Measurements from ENCODE around the gene APBA2. TPM values are rescaled to one million over a fixed set of nuclear protein-coding genes. Genes with fewer than 3 reads are reported as not detected.
A peak's percentile ranks its signal among the peaks of the same experiment; 100 is the strongest.

The APBA2 gene
- total RNA-seq, 1 donor from 2014 or later = 3.8 TPM

DNA sequence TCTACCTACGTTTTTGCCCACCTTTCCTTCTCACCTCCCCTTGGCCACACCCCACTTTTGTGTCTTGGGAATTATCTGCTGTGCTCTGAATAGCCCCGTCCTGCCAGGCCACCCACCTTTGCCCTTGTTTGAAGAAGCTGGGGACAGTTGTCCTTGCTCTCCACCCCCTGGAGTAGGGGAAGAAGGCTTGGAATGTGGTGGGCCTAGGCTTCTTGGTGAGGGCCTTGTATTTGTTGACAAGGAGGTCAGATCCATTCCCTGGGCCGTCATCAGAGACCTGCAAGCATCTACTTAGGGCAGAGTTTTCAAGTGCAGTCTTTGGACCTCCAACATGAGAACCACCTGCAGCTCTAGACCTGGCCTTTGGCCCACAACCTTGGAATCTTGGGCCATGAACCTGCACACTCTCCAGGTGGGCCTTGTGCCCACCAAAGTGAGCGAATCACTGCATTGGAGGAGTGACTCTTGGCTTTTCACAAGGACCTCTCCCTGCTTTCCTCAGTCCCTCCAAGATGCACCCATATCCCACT, 160.6 kb downstream of the APBA2 start:
- intact Hi-C loops (cut with DNase I) = no loop called here
- DNase-seq = no peak
- no peaks in the 10 kb centered on the region for H3K27me3 ChIP-seq (ENCODE audit: low read depth)

DNA sequence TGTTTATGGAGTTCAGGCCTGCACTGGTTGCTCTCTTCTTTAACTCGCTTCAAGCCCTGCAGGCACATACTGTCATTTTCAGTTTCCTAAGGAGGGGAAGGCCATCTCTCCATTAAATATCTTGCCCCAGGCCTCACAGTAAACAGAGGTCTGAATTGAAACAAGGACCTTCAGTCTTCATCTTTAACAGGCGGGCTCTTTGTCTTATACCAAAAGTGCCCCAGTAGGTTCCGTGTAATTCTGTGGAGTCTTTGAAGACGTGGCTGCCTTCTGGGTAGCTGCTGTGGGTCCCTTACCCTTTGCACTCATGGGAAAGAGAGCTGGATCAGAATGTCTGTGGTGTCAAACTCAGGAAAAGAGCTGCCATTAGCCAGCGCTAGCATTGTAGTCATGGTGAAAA, 161.2 kb downstream of the APBA2 start:
- H3K27ac ChIP-seq = no peak overlapping the region
- no peaks in the 10 kb centered on the region for H3K4me1 ChIP-seq
- no peaks in the 10 kb centered on the region for H3K27me3 ChIP-seq (ENCODE audit: low read depth)
- intact Hi-C loops (cut with DNase I) = no loop called here
- TF ChIP-seq, protein P1, sequence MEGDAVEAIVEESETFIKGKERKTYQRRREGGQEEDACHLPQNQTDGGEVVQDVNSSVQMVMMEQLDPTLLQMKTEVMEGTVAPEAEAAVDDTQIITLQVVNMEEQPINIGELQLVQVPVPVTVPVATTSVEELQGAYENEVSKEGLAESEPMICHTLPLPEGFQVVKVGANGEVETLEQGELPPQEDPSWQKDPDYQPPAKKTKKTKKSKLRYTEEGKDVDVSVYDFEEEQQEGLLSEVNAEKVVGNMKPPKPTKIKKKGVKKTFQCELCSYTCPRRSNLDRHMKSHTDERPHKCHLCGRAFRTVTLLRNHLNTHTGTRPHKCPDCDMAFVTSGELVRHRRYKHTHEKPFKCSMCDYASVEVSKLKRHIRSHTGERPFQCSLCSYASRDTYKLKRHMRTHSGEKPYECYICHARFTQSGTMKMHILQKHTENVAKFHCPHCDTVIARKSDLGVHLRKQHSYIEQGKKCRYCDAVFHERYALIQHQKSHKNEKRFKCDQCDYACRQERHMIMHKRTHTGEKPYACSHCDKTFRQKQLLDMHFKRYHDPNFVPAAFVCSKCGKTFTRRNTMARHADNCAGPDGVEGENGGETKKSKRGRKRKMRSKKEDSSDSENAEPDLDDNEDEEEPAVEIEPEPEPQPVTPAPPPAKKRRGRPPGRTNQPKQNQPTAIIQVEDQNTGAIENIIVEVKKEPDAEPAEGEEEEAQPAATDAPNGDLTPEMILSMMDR (IDR thresholded peaks at IDR 0.05) = no peak
- H3K36me3 ChIP-seq = no peaks in the 10 kb centered on the region
- H3K9me3 ChIP-seq = no peaks in the 10 kb centered on the region
- no peak for ATAC-seq
- DNase-seq = no peak
- no peak overlapping the region for H3K4me3 ChIP-seq

More for the DNA sequence above, 160.6 kb downstream of the APBA2 start:
- TF ChIP-seq, protein P1 (IDR thresholded peaks at IDR 0.05) = no peak
- H3K4me3 ChIP-seq = no peak overlapping the region
- H3K9me3 ChIP-seq = no peaks in the 10 kb centered on the region
- ATAC-seq = no peak
- no peaks in the 10 kb centered on the region for H3K36me3 ChIP-seq
- H3K4me1 ChIP-seq = no peaks in the 10 kb centered on the region
- no peak overlapping the region for H3K27ac ChIP-seq

DNA sequence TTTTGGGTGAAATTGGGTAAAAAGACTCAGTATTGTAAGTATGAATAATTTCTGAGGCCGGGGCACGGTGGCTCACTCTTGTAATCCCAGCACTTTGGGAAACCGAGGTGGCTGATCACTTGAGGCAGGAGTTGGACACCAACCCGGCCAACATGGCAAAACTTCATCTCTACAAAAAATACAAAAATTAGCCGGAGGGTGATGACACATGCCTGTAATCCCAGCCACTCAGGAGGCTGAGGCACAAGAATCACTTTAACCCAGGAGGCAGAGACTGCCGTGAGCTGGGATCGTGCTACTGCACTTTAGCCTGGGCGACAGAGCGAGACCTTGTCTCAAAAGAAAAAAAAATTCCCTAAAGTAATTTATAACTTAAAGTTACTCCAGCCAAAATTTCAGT, 162.2 kb downstream of the APBA2 start:
- DNase-seq = no peak
- intact Hi-C loops (cut with DNase I) = no loop called here

DNA sequence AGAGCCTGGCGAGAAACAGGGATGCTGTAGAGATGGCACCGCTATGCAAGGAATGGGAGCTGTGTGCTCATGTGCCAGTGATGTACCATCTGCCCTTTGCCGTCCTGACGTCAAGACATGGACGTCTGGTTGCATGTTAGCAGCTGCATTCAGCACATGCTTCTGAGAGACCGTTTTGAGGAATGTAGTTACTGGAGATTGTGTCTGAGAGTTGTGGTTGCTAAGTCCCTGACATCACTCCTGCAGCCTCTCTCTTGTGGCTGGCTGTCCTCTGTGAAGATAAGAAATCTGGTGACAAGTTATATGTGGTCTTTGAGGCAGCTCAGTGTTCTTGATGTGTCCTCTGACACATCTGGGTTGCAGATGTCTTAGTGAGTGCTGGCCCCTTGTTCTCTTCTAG, 165.1 kb downstream of the APBA2 start:
- DNase-seq (no peak), ATAC-seq (peak in 1 of 2 donors; percentile 45)
- H3K27ac ChIP-seq = no peak overlapping the region
- H3K9me3 ChIP-seq = no peaks in the 10 kb centered on the region
- TF ChIP-seq, protein P1 (IDR thresholded peaks at IDR 0.05) = no peak
- intact Hi-C loops (cut with DNase I) = no loop called here
- H3K27me3 ChIP-seq (ENCODE audit: low read depth) = no peaks in the 10 kb centered on the region
- H3K36me3 ChIP-seq = no peaks in the 10 kb centered on the region
- H3K4me3 ChIP-seq = no peak overlapping the region
- no peaks in the 10 kb centered on the region for H3K4me1 ChIP-seq

More for the DNA sequence above, 162.2 kb downstream of the APBA2 start:
- Histone ChIP-seq H3K36me3 (no peaks in the 10 kb centered on the region), H3K4me1 (no peaks in the 10 kb centered on the region), H3K9me3 (no peaks in the 10 kb centered on the region), H3K27ac (no peak overlapping the region), H3K27me3 (ENCODE audit: low read depth) (no peaks in the 10 kb centered on the region), H3K4me3 (no peak overlapping the region)
- ATAC-seq = no peak
- TF ChIP-seq, protein P1 (IDR thresholded peaks at IDR 0.05) = no peak

DNA sequence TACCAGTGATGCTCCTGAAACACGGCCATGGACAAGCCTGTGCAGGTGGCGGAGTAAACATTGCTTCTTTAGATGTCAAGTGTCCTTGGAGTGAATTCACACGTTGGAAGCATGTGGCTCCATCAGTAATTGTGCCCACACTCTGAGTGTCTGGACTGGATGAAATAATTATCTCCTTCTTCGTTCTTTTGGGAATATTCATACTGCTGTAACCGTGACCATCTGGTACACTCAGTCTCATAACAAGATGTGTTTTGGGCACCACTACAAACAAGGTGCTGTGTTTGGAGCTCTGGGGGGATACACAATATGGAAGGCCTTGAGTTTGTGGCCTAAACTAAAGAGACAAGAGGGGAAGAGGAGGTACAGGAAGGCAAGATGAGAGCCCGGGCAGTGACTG, 165.6 kb downstream of the APBA2 start:
- TF ChIP-seq, protein P1 (IDR thresholded peaks at IDR 0.05) = no peak
- DNase-seq (no peak), ATAC-seq (no peak)
- H3K9me3 ChIP-seq = no peaks in the 10 kb centered on the region
- no peaks in the 10 kb centered on the region for H3K36me3 ChIP-seq
- intact Hi-C loops (cut with DNase I) = no loop called here
- no peak overlapping the region for H3K4me3 ChIP-seq
- H3K27ac ChIP-seq = no peak overlapping the region
- H3K4me1 ChIP-seq = no peaks in the 10 kb centered on the region
- no peaks in the 10 kb centered on the region for H3K27me3 ChIP-seq (ENCODE audit: low read depth)

All from lower lobe of right lung (tissue), 2 donors.